ENCODE data around the gene MPZL2. TPM values are rescaled to one million over a fixed set of nuclear protein-coding genes. Genes with fewer than 3 reads are reported as not detected.

The MPZL2 gene
- total and polyA plus RNA-seq, 2 of the 8 experiments (the other 6 are each of a cell fraction or from before 2014, with no cell fraction given), result 2.4 to 3.2 TPM

DNA sequence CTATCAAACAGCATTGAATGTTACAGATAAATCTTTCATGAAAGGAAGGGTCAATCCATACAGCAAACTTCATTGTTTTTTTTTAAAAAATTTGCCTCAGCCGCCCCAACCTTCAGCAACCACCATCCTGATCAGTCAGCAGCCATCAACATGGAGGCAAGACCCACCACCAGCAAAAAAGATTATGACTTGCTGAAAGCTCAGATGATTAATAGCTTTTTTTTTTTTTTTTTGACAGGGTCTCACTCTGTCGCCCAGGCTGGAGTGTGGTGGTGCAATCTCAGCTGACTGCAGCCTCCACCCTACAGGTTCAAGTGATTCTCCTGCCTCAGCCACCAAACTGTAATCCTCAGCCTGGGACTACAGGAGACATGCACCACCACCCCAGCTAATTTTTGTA is 22.4 kb upstream of the MPZL2 start:
- no peak overlapping the region for H2BK12ac ChIP-seq (ENCODE audit: low read depth, low read length)
- H3K36me3 ChIP-seq (ENCODE audit: control insufficient read depth in 2 of 4, insufficient read depth in 4 of 4, low read length in 3 of 4), result no peaks in the 10 kb centered on the region
- H4K20me1 ChIP-seq (replicated peaks in 1 of 2; ENCODE audit: control insufficient read depth in 1 of 2, insufficient read depth in 2 of 2, low read length in 2 of 2), result no peaks in the 10 kb centered on the region
- no peak overlapping the region for H2BK120ac ChIP-seq (replicated peaks; ENCODE audit: low read depth, low read length)
- H3K4me3 ChIP-seq (ENCODE audit: extremely low read depth in 1 of 4, insufficient read depth in 2 of 4, low read depth in 3 of 4, low read length in 4 of 4), result no peak overlapping the region
- no peaks in the 10 kb centered on the region for H3K9me3 ChIP-seq (ENCODE audit: insufficient read depth in 2 of 2, low read depth in 1 of 2, low read length in 1 of 2)
- H3K4me1 ChIP-seq (replicated peaks in 1 of 4; ENCODE audit: control insufficient read depth in 3 of 4, insufficient read depth in 4 of 4, low read length in 3 of 4), result no peaks in the 10 kb centered on the region
- DNase-seq (ENCODE audit: low read depth in 1 of 2, low spot score in 2 of 2), result no peak
- H4K91ac ChIP-seq (replicated peaks; ENCODE audit: insufficient read length, low read length), result no peak overlapping the region
- H3K18ac ChIP-seq (ENCODE audit: extremely low read depth, low read length), result no peak overlapping the region
- no peak for FAIRE-seq
- H3K79me2 ChIP-seq (ENCODE audit: control insufficient read depth in 1 of 2, insufficient read depth in 2 of 2, low read length in 2 of 2), result no peaks in the 10 kb centered on the region
- no peak overlapping the region for H3K23ac ChIP-seq (ENCODE audit: insufficient read length)
- no peaks in the 10 kb centered on the region for H3K27me3 ChIP-seq (replicated peaks in 1 of 4; ENCODE audit: control insufficient read depth in 3 of 4, extremely low read depth in 1 of 4, insufficient read depth in 3 of 4, low read length in 3 of 4)
- ChIA-PET POLR2A (ENCODE audit: partially characterized antibody) (no interaction called here), CTCF (ENCODE audit: partially characterized antibody) (interaction anchor here (1.5 to 4.5 kb wide), 2 partner anchors 10 to 115 kb away, joined by 3 to 29 read pairs; no protein-coding TSS in a partner anchor)
- no peak overlapping the region for H3K9ac ChIP-seq (replicated peaks in 1 of 4; ENCODE audit: extremely low read depth in 1 of 4, low read depth in 3 of 4, low read length in 3 of 4)
- H2BK5ac ChIP-seq (ENCODE audit: low read depth, low read length), result no peak overlapping the region
- no peak overlapping the region for H2AK5ac ChIP-seq (ENCODE audit: low read depth, low read length)
- H2BK20ac ChIP-seq (ENCODE audit: low read length), result no peak overlapping the region
- H3K23me2 ChIP-seq (ENCODE audit: low read depth, low read length), result no peaks in the 10 kb centered on the region
- H3K79me1 ChIP-seq (ENCODE audit: low read depth, low read length), result no peaks in the 10 kb centered on the region
- H3K27ac ChIP-seq (ENCODE audit: low read depth, low read length), result no peak overlapping the region
- no peak overlapping the region for H3K4me2 ChIP-seq (ENCODE audit: insufficient read depth in 1 of 2, low read depth in 2 of 2, low read length in 2 of 2)
- no peak overlapping the region for H4K5ac ChIP-seq (ENCODE audit: insufficient read length, low read depth, low read length)
- H2BK15ac ChIP-seq (ENCODE audit: low read length), result no peak overlapping the region
- H3K56ac ChIP-seq (replicated peaks; ENCODE audit: insufficient read length, low read depth, low read length), result no peak overlapping the region
- H4K8ac ChIP-seq (ENCODE audit: extremely low read depth, insufficient read depth, low read length), result no peak overlapping the region
- 73% methylated on average over 2 of the region's 2 CpGs; no CpG with 5 or more reads in 1 of the 2 experiments for WGBS, 2 experiments (ENCODE audit: extremely low coverage in 1 of 2, insufficient coverage in 1 of 2, insufficient read length in 1 of 2, insufficient replicate concordance in 2 of 2, low coverage in 1 of 2, low lambda C conversion rate in 2 of 2, missing lambda C conversion rate in 1 of 2)
- no peak overlapping the region for H3K14ac ChIP-seq (ENCODE audit: insufficient read length)
- no peak overlapping the region for H3K4ac ChIP-seq (replicated peaks; ENCODE audit: insufficient read length, low read depth, low read length)
- H2AFZ ChIP-seq (ENCODE audit: low read length), result no peak overlapping the region
- TF ChIP-seq YY1 (IDR thresholded peaks at IDR 0.05; ENCODE audit: low read depth, low read length) (no peak), JUN (IDR thresholded peaks at IDR 0.05; ENCODE audit: low read depth, low read length) (no peak), GTF2F1 (IDR thresholded peaks at IDR 0.05; ENCODE audit: borderline replicate concordance, low read depth, low read length) (no peak), RNF2 (IDR thresholded peaks at IDR 0.05; ENCODE audit: borderline replicate concordance, low read depth, low read length, missing control alignments, poor library complexity, severe bottlenecking) (no peak), KDM5A (IDR thresholded peaks at IDR 0.05; ENCODE audit: low read length) (no peak), HDAC6 (IDR thresholded peaks at IDR 0.05; ENCODE audit: low read depth, low read length) (no peak), ATF2 (IDR thresholded peaks at IDR 0.05; ENCODE audit: low read length) (no peak), ZNF274 (IDR thresholded peaks at IDR 0.05; ENCODE audit: borderline replicate concordance, extremely low read depth, low read length) (no peak), SP2 (IDR thresholded peaks at IDR 0.05; ENCODE audit: low read length) (no peak), ASH2L (IDR thresholded peaks at IDR 0.05; ENCODE audit: low read length) (no peak), GABPA (IDR thresholded peaks at IDR 0.05; ENCODE audit: borderline replicate concordance, insufficient read depth, low read length) (no peak), CHD1 (IDR thresholded peaks at IDR 0.05; ENCODE audit: low read depth, low read length) (no peak), NANOG (IDR thresholded peaks at IDR 0.05; ENCODE audit: insufficient read depth, low read depth, low read length, poor library complexity, severe bottlenecking) (no peak)

Measured in H1 (cell line).